Measurements from ENCODE around the gene PSMC3IP. TPM values are rescaled to one million over a fixed set of nuclear protein-coding genes. Genes with fewer than 3 reads are reported as not detected.

Gene PSMC3IP
- total RNA-seq, 1 experiment from 2014 or later: 23.3 TPM

DNA sequence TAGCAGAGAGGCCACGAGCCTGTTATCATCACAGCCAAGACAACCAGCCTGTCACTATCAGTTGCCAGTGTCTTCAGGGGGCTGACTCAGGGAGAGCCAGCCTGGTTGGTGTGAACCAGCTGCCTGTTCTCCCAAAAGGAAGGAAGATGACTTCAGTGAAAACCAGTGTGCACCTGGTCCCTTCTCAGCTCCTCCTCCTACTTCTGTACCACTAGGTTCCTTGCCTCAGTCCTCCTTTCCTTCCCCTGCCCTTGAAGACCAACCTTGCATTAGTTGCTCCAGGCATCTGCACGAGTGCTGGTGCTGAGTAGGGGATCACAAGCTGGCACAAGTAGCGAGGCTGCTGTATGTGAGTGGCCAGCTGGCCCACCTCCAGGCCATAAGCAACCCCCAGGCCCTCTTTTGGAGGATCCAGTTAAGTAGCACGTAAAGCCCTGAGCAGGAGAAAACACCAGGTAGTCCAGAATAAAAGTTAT lies 40.5 kb upstream of the PSMC3IP start:
- no peak for TF ChIP-seq FOXJ3 (CRISPR knock-in tag; IDR thresholded peaks at IDR 0.05; ENCODE audit: borderline replicate concordance)
- TF ChIP-seq, protein P1, sequence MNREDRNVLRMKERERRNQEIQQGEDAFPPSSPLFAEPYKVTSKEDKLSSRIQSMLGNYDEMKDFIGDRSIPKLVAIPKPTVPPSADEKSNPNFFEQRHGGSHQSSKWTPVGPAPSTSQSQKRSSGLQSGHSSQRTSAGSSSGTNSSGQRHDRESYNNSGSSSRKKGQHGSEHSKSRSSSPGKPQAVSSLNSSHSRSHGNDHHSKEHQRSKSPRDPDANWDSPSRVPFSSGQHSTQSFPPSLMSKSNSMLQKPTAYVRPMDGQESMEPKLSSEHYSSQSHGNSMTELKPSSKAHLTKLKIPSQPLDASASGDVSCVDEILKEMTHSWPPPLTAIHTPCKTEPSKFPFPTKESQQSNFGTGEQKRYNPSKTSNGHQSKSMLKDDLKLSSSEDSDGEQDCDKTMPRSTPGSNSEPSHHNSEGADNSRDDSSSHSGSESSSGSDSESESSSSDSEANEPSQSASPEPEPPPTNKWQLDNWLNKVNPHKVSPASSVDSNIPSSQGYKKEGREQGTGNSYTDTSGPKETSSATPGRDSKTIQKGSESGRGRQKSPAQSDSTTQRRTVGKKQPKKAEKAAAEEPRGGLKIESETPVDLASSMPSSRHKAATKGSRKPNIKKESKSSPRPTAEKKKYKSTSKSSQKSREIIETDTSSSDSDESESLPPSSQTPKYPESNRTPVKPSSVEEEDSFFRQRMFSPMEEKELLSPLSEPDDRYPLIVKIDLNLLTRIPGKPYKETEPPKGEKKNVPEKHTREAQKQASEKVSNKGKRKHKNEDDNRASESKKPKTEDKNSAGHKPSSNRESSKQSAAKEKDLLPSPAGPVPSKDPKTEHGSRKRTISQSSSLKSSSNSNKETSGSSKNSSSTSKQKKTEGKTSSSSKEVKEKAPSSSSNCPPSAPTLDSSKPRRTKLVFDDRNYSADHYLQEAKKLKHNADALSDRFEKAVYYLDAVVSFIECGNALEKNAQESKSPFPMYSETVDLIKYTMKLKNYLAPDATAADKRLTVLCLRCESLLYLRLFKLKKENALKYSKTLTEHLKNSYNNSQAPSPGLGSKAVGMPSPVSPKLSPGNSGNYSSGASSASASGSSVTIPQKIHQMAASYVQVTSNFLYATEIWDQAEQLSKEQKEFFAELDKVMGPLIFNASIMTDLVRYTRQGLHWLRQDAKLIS (CRISPR knock-in tag; IDR thresholded peaks at IDR 0.05; ENCODE audit: borderline replicate concordance): no peak
- no peak for TF ChIP-seq NFYB (CRISPR knock-in tag; conservative IDR thresholded peaks at IDR 0.05; ENCODE audit: low read depth)
- TF ChIP-seq SMAD4 (CRISPR knock-in tag; IDR thresholded peaks at IDR 0.05): no peak
- TF ChIP-seq, protein P2, sequence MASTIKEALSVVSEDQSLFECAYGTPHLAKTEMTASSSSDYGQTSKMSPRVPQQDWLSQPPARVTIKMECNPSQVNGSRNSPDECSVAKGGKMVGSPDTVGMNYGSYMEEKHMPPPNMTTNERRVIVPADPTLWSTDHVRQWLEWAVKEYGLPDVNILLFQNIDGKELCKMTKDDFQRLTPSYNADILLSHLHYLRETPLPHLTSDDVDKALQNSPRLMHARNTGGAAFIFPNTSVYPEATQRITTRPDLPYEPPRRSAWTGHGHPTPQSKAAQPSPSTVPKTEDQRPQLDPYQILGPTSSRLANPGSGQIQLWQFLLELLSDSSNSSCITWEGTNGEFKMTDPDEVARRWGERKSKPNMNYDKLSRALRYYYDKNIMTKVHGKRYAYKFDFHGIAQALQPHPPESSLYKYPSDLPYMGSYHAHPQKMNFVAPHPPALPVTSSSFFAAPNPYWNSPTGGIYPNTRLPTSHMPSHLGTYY (CRISPR knock-in tag; IDR thresholded peaks at IDR 0.05): no peak
- TF ChIP-seq EMX1 (CRISPR knock-in tag; IDR thresholded peaks at IDR 0.05): no peak
- TF ChIP-seq ZNF396 (CRISPR knock-in tag; IDR thresholded peaks at IDR 0.05; ENCODE audit: borderline replicate concordance): no peak
- TF ChIP-seq, protein P3, sequence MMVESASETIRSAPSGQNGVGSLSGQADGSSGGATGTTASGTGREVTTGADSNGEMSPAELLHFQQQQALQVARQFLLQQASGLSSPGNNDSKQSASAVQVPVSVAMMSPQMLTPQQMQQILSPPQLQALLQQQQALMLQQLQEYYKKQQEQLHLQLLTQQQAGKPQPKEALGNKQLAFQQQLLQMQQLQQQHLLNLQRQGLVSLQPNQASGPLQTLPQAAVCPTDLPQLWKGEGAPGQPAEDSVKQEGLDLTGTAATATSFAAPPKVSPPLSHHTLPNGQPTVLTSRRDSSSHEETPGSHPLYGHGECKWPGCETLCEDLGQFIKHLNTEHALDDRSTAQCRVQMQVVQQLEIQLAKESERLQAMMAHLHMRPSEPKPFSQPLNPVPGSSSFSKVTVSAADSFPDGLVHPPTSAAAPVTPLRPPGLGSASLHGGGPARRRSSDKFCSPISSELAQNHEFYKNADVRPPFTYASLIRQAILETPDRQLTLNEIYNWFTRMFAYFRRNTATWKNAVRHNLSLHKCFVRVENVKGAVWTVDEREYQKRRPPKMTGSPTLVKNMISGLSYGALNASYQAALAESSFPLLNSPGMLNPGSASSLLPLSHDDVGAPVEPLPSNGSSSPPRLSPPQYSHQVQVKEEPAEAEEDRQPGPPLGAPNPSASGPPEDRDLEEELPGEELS (CRISPR knock-in tag; IDR thresholded peaks at IDR 0.05): no peak
- no peak for TF ChIP-seq NR2C2 (CRISPR knock-in tag; IDR thresholded peaks at IDR 0.05)
- no peak for TF ChIP-seq OVOL2 (CRISPR knock-in tag; IDR thresholded peaks at IDR 0.05; ENCODE audit: borderline replicate concordance)
- Mint-ChIP-seq H3K4me1 (peaks cover 12% of the 10 kb centered on the region), H3K27ac (peak overlapping the region; percentile 61; the same call in 1 of the 2 replicates), H3K9me3 (no peaks in the 10 kb centered on the region), H3K36me3 (peaks cover 27% of the 10 kb centered on the region), H3K27me3 (ENCODE audit: low read depth) (no peaks in the 10 kb centered on the region), H3K4me3 (no peak overlapping the region)
- DNase-seq (ENCODE audit: low spot score): no peak
- ATAC-seq: peak; percentile 21
- ChIA-PET CTCF (interaction anchor here (0.6 to 7.2 kb wide), 17 partner anchors 9 to 306 kb away, joined by 3 to 61 read pairs (median 9); partner anchors contain the start of genes BECN1, CCR10, PLEKHH3 and PSMC3IP), POLR2A (interaction anchor here (1.0 to 2.2 kb wide), 6 partner anchors 9 to 126 kb away, joined by 3 to 8 read pairs (median 4); partner anchors contain the start of genes PLEKHH3, RETREG3, TUBG1 and TUBG2)

DNA sequence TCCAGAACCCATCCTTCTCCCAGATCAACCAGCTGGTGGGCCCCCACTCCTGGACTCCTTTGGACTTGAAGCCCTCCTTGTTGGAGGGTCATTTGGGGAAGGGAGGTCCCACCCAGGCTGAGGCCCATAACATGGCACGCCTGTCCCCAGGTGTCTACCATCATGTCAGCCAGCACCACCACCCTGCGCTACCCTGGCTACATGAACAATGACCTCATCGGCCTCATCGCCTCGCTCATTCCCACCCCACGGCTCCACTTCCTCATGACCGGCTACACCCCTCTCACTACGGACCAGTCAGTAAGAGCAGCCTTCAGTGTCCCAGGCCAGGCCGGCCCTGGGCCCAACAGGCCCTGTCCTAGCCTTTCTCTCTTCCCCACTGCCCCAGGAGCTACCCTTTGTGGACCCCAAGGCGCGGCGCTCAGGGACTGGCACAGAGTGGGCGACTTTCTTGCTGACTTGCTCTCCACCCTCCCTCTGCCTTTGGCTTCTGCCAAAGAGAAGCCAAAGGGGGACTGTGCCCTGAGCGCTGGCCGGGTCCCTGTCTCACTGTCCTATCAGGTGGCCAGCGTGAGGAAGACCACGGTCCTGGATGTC lies 36.3 kb upstream of the PSMC3IP start:
- DNase-seq (ENCODE audit: low spot score) (no peak), ATAC-seq (no peak)
- Mint-ChIP-seq H3K36me3 (peaks cover 47% of the 10 kb centered on the region), H3K4me3 (no peak overlapping the region), H3K27ac (no peak overlapping the region), H3K9me3 (no peaks in the 10 kb centered on the region), H3K27me3 (ENCODE audit: low read depth) (no peaks in the 10 kb centered on the region), H3K4me1 (peaks cover 13% of the 10 kb centered on the region)
- CTCF ChIA-PET: interaction anchor here (1.2 kb wide), 1 partner anchor 35 kb away, joined by 3 read pairs; no protein-coding TSS in a partner anchor
- TF ChIP-seq, protein P4, sequence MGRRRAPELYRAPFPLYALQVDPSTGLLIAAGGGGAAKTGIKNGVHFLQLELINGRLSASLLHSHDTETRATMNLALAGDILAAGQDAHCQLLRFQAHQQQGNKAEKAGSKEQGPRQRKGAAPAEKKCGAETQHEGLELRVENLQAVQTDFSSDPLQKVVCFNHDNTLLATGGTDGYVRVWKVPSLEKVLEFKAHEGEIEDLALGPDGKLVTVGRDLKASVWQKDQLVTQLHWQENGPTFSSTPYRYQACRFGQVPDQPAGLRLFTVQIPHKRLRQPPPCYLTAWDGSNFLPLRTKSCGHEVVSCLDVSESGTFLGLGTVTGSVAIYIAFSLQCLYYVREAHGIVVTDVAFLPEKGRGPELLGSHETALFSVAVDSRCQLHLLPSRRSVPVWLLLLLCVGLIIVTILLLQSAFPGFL (CRISPR knock-in tag; IDR thresholded peaks at IDR 0.05; ENCODE audit: borderline replicate concordance): no peak
- TF ChIP-seq, protein P5, sequence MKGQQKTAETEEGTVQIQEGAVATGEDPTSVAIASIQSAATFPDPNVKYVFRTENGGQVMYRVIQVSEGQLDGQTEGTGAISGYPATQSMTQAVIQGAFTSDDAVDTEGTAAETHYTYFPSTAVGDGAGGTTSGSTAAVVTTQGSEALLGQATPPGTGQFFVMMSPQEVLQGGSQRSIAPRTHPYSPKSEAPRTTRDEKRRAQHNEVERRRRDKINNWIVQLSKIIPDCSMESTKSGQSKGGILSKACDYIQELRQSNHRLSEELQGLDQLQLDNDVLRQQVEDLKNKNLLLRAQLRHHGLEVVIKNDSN (CRISPR knock-in tag; IDR thresholded peaks at IDR 0.05): no peak
- no peak for TF ChIP-seq SOX15 (CRISPR knock-in tag; IDR thresholded peaks at IDR 0.05)
- POLR2A ChIA-PET: no interaction called here

Measured in WTC11 (cell line).